D341Med (cell line): ENCODE measurements around the gene CYSRT1.

ENCODE experiments used
- DNase-seq: peaks from one replicate; pipeline ENCODE4 v3.0.0; 2012; ENCODE audit warnings: low spot score

Gene CYSRT1

GRCh38 chr9:137212520-137212919, 12.5 kb upstream of the CYSRT1 start:
- no peak for DNase-seq

GRCh38 chr9:137213160-137214060, 11.6 kb upstream of the CYSRT1 start:
- DNase-seq, result no peak

GRCh38 chr9:137214620-137215019, 10.4 kb upstream of the CYSRT1 start:
- no peak for DNase-seq

- no peak for DNase-seq
Measured at GRCh38 chr9:137215196-137215986, 9.6 kb upstream of the CYSRT1 start.

GRCh38 chr9:137216188-137216965, 8.6 kb upstream of the CYSRT1 start:
- no peak for DNase-seq

GRCh38 chr9:137217276-137218211, 7.4 kb upstream of the CYSRT1 start:
- DNase-seq, result no peak

- no peak for DNase-seq
Measured at GRCh38 chr9:137218212-137218753, 6.7 kb upstream of the CYSRT1 start.

GRCh38 chr9:137218754-137219271, 6.2 kb upstream of the CYSRT1 start:
- no peak for DNase-seq

- no peak for DNase-seq
Measured at GRCh38 chr9:137219757-137220316, 5.1 kb upstream of the CYSRT1 start.

GRCh38 chr9:137220317-137221094, 4.5 kb upstream of the CYSRT1 start:
- DNase-seq, result no peak

GRCh38 chr9:137221095-137221505, 3.9 kb upstream of the CYSRT1 start:
- no peak for DNase-seq

- DNase-seq, result no peak
Measured at GRCh38 chr9:137221506-137222111, 3.4 kb upstream of the CYSRT1 start.

- DNase-seq, result peak; percentile 87
Measured at GRCh38 chr9:137222190-137223077, 2.5 kb upstream of the CYSRT1 start, which contains the start of gene RNF208. TSS of gene RNF208 (minus strand) at chr9:137222240. CDS start at chr9:137221212, 1,028 bp downstream.

GRCh38 chr9:137223078-137223970, 1.6 kb upstream of the CYSRT1 start:
- DNase-seq, result peak; percentile 96

GRCh38 chr9:137225699-137226331, 841 bp downstream of the CYSRT1 start:
- DNase-seq, result no peak

GRCh38 chr9:137226338-137227053, 1.5 kb downstream of the CYSRT1 start:
- DNase-seq, result no peak
